C4-2B (cell line): ENCODE results near the gene STOML2.
A peak's percentile ranks its signal among the peaks of the same experiment; 100 is the strongest.

Experiments used
- ZFX ChIP-seq: fragments of 450-650 bp; IDR thresholded peaks from 2 replicates; pipeline ENCODE4 v1.6.1; 2017
- TF ChIP-seq, protein P1 (sequence below): fragments of 450-650 bp; conservative IDR thresholded peaks from 2 replicates; pipeline ENCODE4 v1.5.1; 2017; ENCODE audit warnings: mild to moderate bottlenecking

DNA sequence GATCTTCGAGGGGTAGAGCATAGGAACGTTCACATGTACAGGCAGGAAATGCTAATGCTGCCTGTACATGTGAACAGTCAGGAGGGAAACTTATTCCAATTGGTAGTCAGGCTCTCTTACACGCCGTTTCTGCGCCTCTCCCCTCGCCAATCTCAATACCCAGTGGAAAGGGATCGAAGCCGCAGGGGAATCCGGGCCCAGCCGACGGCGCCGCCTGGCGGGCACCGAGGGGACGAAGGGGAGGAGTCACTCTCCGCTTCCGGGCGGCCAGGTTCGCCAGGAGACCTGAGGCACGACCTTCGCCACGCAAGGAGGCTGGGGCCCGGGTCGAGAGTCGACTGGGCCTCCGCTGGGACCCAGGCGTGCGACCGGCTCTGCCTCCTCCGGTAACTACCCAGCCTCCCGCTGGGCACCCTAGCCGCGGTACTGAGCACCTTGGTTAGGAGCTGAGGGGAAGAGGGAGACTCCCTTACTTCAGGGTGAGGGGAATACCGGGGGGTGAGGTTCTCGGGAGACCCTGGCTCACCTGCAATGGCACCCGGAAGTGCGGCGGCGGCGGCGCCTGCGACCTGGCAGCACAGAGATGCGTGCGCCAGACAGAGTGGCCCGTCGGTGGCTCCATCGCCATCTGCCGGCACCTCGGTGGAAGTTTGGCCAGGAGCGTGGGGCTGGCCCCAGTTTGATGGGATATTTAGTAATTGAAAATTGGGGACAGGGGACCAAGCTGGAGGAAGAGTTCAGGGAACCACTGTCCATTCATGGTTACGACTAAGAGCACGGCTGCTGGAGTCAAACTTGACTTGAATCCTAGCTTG lies 6.7 kb downstream of the STOML2 start, which contains the start of gene PIGO:
- TF ChIP-seq, protein P1, sequence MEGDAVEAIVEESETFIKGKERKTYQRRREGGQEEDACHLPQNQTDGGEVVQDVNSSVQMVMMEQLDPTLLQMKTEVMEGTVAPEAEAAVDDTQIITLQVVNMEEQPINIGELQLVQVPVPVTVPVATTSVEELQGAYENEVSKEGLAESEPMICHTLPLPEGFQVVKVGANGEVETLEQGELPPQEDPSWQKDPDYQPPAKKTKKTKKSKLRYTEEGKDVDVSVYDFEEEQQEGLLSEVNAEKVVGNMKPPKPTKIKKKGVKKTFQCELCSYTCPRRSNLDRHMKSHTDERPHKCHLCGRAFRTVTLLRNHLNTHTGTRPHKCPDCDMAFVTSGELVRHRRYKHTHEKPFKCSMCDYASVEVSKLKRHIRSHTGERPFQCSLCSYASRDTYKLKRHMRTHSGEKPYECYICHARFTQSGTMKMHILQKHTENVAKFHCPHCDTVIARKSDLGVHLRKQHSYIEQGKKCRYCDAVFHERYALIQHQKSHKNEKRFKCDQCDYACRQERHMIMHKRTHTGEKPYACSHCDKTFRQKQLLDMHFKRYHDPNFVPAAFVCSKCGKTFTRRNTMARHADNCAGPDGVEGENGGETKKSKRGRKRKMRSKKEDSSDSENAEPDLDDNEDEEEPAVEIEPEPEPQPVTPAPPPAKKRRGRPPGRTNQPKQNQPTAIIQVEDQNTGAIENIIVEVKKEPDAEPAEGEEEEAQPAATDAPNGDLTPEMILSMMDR, result peak; percentile 98
- peak; percentile 97 for TF ChIP-seq ZFX
